ENCODE measurements around the gene CATSPERD. TPM values are rescaled to one million over a fixed set of nuclear protein-coding genes. Genes with fewer than 3 reads are reported as not detected.

The CATSPERD gene
- total and polyA plus RNA-seq, 9 of the 15 experiments (the other 6 are each of a cell fraction or from before 2014, with no cell fraction given) = not detected

- peak; percentile 52; the same call in 1 of the 2 replicates for TF ChIP-seq TOE1 (IDR thresholded peaks at IDR 0.05; ENCODE audit: borderline replicate concordance)
- TF ChIP-seq TOE1 (CRISPR knock-in tag; IDR thresholded peaks at IDR 0.05; ENCODE audit: borderline replicate concordance, low read depth) = no peak
- peak; percentile 95 for TF ChIP-seq HMGN3 (IDR thresholded peaks at IDR 0.05; ENCODE audit: borderline replicate concordance, extremely low read depth, insufficient read length, low read depth, low read length)
- TF ChIP-seq CXXC5 (CRISPR knock-in tag; IDR thresholded peaks at IDR 0.05) = peak; percentile 88
- TF ChIP-seq ZHX1 (conservative IDR thresholded peaks at IDR 0.05; ENCODE audit: low read length) = 0 out of 2 replicates have a peak, but pooled peaks have one; percentile 55
- peak; percentile 16; the same call in 1 of the 2 replicates for TF ChIP-seq ETS1 (conservative IDR thresholded peaks at IDR 0.05; ENCODE audit: control insufficient read depth, low read depth, low read length)
- 0 out of 2 replicates have a peak, but pooled peaks have one; percentile 21 for TF ChIP-seq GTF2F1 (IDR thresholded peaks at IDR 0.05; ENCODE audit: low read depth, low read length)
- TF ChIP-seq ZNF224 (CRISPR knock-in tag; IDR thresholded peaks at IDR 0.05) = peak; percentile 96
- peak; percentile 71 for TF ChIP-seq CTCFL (IDR thresholded peaks at IDR 0.05; ENCODE audit: borderline replicate concordance, insufficient read depth, low read depth, low read length, poor library complexity, severe bottlenecking)
- TF ChIP-seq CBFA2T3 (IDR thresholded peaks at IDR 0.05) = peak; percentile 20; the same call in 1 of the 2 replicates
- 0 out of 2 replicates have a peak, but pooled peaks have one; percentile 15 for TF ChIP-seq DMBX1 (CRISPR knock-in tag; IDR thresholded peaks at IDR 0.05; ENCODE audit: borderline replicate concordance)
- no peak for TF ChIP-seq CREB5 (CRISPR knock-in tag; IDR thresholded peaks at IDR 0.05)
Observed at GRCh38 chr19:5803752-5804515, 83.5 kb downstream of the CATSPERD start (continued).

Data from K562 (cell line).